Trophoblast cell (in vitro differentiated cells and primary cell): ENCODE data around the gene CCDC27.

Experiments used
- DNase-seq, 2 donors: peaks; one replicate each; pipeline ENCODE4 v3.0.0-alpha.2; 2016
- H2AFZ ChIP-seq: 2 replicates; pipeline ENCODE4 v1.6.1; 2013; ENCODE audit warnings: low read length, moderate library complexity, mild to moderate bottlenecking; ENCODE audit not compliant: insufficient read depth, poor library complexity
- H2AK5ac ChIP-seq: 2 replicates; pipeline ENCODE4 v1.6.1; 2013; ENCODE audit warnings: mild to moderate bottlenecking, low read length
- H2BK120ac ChIP-seq: 2 replicates; pipeline ENCODE4 v1.6.1; 2013; ENCODE audit warnings: low read length, mild to moderate bottlenecking, moderate library complexity; ENCODE audit not compliant: insufficient read depth, poor library complexity
- H2BK12ac ChIP-seq: 2 replicates; pipeline ENCODE4 v1.6.1; 2013; ENCODE audit warnings: mild to moderate bottlenecking, low read length, moderate library complexity
- H2BK5ac ChIP-seq: 2 replicates; pipeline ENCODE4 v1.6.1; 2013; ENCODE audit warnings: low read length, low read depth, moderate library complexity, mild to moderate bottlenecking; ENCODE audit not compliant: poor library complexity
- H3K14ac ChIP-seq: 2 replicates; pipeline ENCODE4 v1.6.1; 2013; ENCODE audit warnings: mild to moderate bottlenecking, low read length
- H3K18ac ChIP-seq: 2 replicates; pipeline ENCODE4 v1.6.1; 2013; ENCODE audit warnings: mild to moderate bottlenecking, low read length
- H3K23ac ChIP-seq: 2 replicates; pipeline ENCODE4 v1.6.1; 2013; ENCODE audit warnings: low read length
- H3K27ac ChIP-seq: 2 replicates; pipeline ENCODE4 v1.5.1; 2013; ENCODE audit warnings: low read depth, mild to moderate bottlenecking, inconsistent platforms, low read length, moderate library complexity
- H3K27me3 ChIP-seq: 2 replicates; pipeline ENCODE4 v1.6.1; 2013; ENCODE audit warnings: inconsistent platforms, mild to moderate bottlenecking, low read length, moderate library complexity; ENCODE audit not compliant: insufficient read depth
- H3K36me3 ChIP-seq, 2 experiments: 1 replicate in 1 of 2; 2 replicates in 1 of 2; pipeline ENCODE4 v1.6.1; 2013; ENCODE audit warnings: low read length in 2 of 2, mild to moderate bottlenecking in 2 of 2, moderate library complexity in 1 of 2; ENCODE audit not compliant: insufficient read depth in 2 of 2, control insufficient read depth in 1 of 2
- H3K4ac ChIP-seq: 2 replicates; pipeline ENCODE4 v1.6.1; 2013; ENCODE audit warnings: low read depth, mild to moderate bottlenecking, low read length, moderate library complexity
- H3K4me1 ChIP-seq, 2 experiments: 1 replicate in 1 of 2; 2 replicates in 1 of 2; pipeline ENCODE4 v1.6.1; 2013; ENCODE audit warnings: low read length in 2 of 2, mild to moderate bottlenecking in 2 of 2, moderate library complexity in 1 of 2; ENCODE audit not compliant: insufficient read depth in 2 of 2, control insufficient read depth in 1 of 2
- H3K4me2 ChIP-seq: 2 replicates; pipeline ENCODE4 v1.6.1; 2013; ENCODE audit warnings: inconsistent platforms, mild to moderate bottlenecking, low read length, moderate library complexity
- H3K4me3 ChIP-seq: 2 replicates; pipeline ENCODE4 v1.5.1; 2013; ENCODE audit warnings: mild to moderate bottlenecking, low read depth, low read length, inconsistent platforms
- H3K79me1 ChIP-seq: one replicate; pipeline ENCODE4 v1.6.1; 2013; ENCODE audit warnings: low read length
- H3K79me2 ChIP-seq: 2 replicates; pipeline ENCODE4 v1.6.1; 2013; ENCODE audit warnings: low read length, mild to moderate bottlenecking; ENCODE audit not compliant: control insufficient read depth, insufficient read depth, poor library complexity
- H3K9ac ChIP-seq: 2 replicates; pipeline ENCODE4 v1.6.1; 2013; ENCODE audit warnings: mild to moderate bottlenecking, low read length
- H3K9me3 ChIP-seq: 2 replicates; pipeline ENCODE4 v1.6.1; 2013; ENCODE audit warnings: low read depth, mild to moderate bottlenecking, control low read depth, inconsistent platforms, low read length; ENCODE audit not compliant: insufficient read depth
- H4K12ac ChIP-seq: 2 replicates; pipeline ENCODE4 v1.6.1; 2013; ENCODE audit warnings: low read depth, mild to moderate bottlenecking, low read length, moderate library complexity
- H4K8ac ChIP-seq: 2 replicates; pipeline ENCODE4 v1.6.1; 2013; ENCODE audit warnings: low read depth, mild to moderate bottlenecking, low read length, moderate library complexity
- H4K91ac ChIP-seq: one replicate; pipeline ENCODE4 v1.6.1; 2013; ENCODE audit warnings: low read depth, mild to moderate bottlenecking, low read length, moderate library complexity
- WGBS: extraction: QIAGEN DNeasy Blood & Tissue Kit; methylation state at CpG from one replicate; pipeline ENCODE4 v1.1.7; 2013; ENCODE audit warnings: missing lambda C conversion rate; ENCODE audit not compliant: insufficient read length, insufficient coverage; ENCODE audit errors: extremely low coverage; 5-methylcytosine and 5-hydroxymethylcytosine counted together

Gene CCDC27

GRCh38 chr1:3746389-3746829, 5.8 kb upstream of the CCDC27 start:
- peak overlapping the region; percentile 80 for H3K4me3 ChIP-seq
- H3K4me2 ChIP-seq: peak overlapping the region; percentile 95
- no peak overlapping the region for H2BK5ac ChIP-seq
- H3K4ac ChIP-seq: no peak overlapping the region
- H4K91ac ChIP-seq: no peak overlapping the region
- H3K14ac ChIP-seq: no peak overlapping the region
- H3K9ac ChIP-seq: peak overlapping the region; percentile 82
- H2AK5ac ChIP-seq: no peak overlapping the region
- peaks cover 3 to 9% of the 10 kb centered on the region in 2 experiments for H3K4me1 ChIP-seq
- peak overlapping the region; percentile 62 for H4K8ac ChIP-seq
- H3K9me3 ChIP-seq: peaks cover 5% of the 10 kb centered on the region
- no peak overlapping the region for H3K18ac ChIP-seq
- no CpG with 5 or more reads among the region's 35 CpGs for WGBS
- no peaks in the 10 kb centered on the region for H3K79me1 ChIP-seq
- H2BK12ac ChIP-seq: no peak overlapping the region
- no peak overlapping the region for H2BK120ac ChIP-seq
- no peak overlapping the region for H4K12ac ChIP-seq
- peak overlapping the region; percentile 88 for H2AFZ ChIP-seq
- H3K36me3 ChIP-seq: peaks cover 18 to 19% of the 10 kb centered on the region in 2 experiments
- no peak for DNase-seq
- H3K23ac ChIP-seq: no peak overlapping the region
- no peak overlapping the region for H3K27ac ChIP-seq
- H3K79me2 ChIP-seq: peaks cover 3% of the 10 kb centered on the region
- no peaks in the 10 kb centered on the region for H3K27me3 ChIP-seq

DNA sequence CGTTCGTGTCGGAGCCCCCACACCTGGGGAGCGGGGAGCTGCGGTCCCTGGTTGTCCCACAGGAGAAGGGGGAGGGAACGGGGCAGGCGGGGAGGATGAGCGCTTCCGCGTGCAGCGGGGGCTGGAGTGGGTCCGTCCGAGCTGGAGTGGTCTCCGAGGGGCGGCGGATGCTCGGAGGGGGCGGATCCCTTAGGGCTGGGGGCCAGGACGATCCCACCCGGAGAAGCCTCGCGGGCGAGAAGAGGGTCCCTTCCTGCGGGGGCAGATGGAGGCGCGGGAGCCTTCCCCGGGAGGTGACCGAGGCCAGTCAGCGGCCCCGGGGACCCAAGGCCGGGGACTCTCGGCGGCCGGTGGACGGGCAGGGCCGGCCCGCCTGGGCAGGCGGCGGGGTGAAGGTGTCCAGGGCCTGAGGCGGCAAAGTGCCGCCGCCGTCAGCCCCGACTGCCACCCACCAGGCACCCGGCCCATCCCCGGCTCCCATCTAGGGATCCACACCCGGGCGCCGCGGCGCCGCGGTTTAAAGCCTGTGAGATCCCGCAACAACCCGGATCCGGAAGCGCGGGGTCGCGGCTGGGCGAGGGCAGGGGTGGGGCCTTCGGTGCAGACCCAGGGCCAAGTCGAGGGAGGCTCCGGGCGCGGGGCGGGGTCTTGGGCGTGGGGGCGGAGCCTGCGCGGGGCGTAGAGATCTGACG, 5.3 kb upstream of the CCDC27 start:
- Histone ChIP-seq H2BK5ac (no peak overlapping the region), H4K12ac (no peak overlapping the region), H3K9me3 (peaks cover 5% of the 10 kb centered on the region), H2AK5ac (no peak overlapping the region), H3K23ac (no peak overlapping the region), H3K79me2 (peaks cover 3% of the 10 kb centered on the region), H3K4me1 (peaks cover 3 to 9% of the 10 kb centered on the region in 2 experiments), H2BK120ac (no peak overlapping the region), H3K4ac (peak overlapping the region; percentile 13), H4K8ac (peak overlapping the region; percentile 62), H4K91ac (peak overlapping the region; percentile 12), H3K27me3 (no peaks in the 10 kb centered on the region), H3K36me3 (peaks cover 14 to 15% of the 10 kb centered on the region in 2 experiments), H3K27ac (no peak overlapping the region), H3K18ac (no peak overlapping the region), H3K4me3 (peak overlapping the region; percentile 80), H3K14ac (peak overlapping the region; percentile 10), H3K4me2 (peak overlapping the region; percentile 95), H3K79me1 (no peaks in the 10 kb centered on the region), H2BK12ac (no peak overlapping the region), H3K9ac (peak overlapping the region; percentile 82), H2AFZ (peak overlapping the region; percentile 88)
- DNase-seq: peak; percentile 67 to 75
- WGBS: no CpG with 5 or more reads among the region's 73 CpGs

- no peak overlapping the region for H3K4ac ChIP-seq
- H2AFZ ChIP-seq: no peak overlapping the region
- H3K27me3 ChIP-seq: no peaks in the 10 kb centered on the region
- no peak overlapping the region for H2AK5ac ChIP-seq
- no peak overlapping the region for H2BK5ac ChIP-seq
- no peak overlapping the region for H3K23ac ChIP-seq
- H3K18ac ChIP-seq: no peak overlapping the region
- H3K79me1 ChIP-seq: no peaks in the 10 kb centered on the region
- H3K9ac ChIP-seq: no peak overlapping the region
- no peak overlapping the region for H2BK12ac ChIP-seq
- H4K12ac ChIP-seq: no peak overlapping the region
- H3K36me3 ChIP-seq: peaks cover 9 to 10% of the 10 kb centered on the region in 2 experiments
- H2BK120ac ChIP-seq: no peak overlapping the region
- no peak overlapping the region for H3K14ac ChIP-seq
- H3K4me1 ChIP-seq: peaks cover 3 to 9% of the 10 kb centered on the region in 2 experiments
- no CpG with 5 or more reads among the region's 6 CpGs for WGBS
- H3K27ac ChIP-seq: no peak overlapping the region
- H3K4me3 ChIP-seq: peak overlapping the region; percentile 80
- peaks cover 3% of the 10 kb centered on the region for H3K79me2 ChIP-seq
- H4K91ac ChIP-seq: no peak overlapping the region
- no peak for DNase-seq
- H3K9me3 ChIP-seq: peaks cover 8% of the 10 kb centered on the region
- peak overlapping the region; percentile 95 for H3K4me2 ChIP-seq
- H4K8ac ChIP-seq: no peak overlapping the region
Measured at GRCh38 chr1:3747522-3747848, 4.8 kb upstream of the CCDC27 start.

DNA sequence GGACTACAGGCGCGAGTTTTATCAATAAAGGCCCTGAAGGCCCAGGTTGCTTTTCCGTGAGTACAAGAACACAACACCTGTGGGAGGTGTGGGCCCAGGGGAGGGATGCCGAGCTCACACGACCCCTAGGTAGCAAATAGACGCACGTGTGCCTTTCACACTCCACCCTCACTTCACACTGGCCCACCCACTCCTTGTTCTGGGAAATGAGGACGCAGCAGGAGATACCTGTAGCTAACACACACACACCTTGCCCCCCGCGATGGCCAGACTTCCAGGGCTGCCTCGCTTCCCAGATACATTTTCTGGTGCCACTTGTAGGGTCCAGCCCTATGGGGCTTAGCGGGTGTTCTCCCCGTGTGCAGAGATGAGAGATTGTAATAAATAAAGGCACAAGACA, 4.3 kb upstream of the CCDC27 start:
- Histone ChIP-seq H3K79me1 (no peaks in the 10 kb centered on the region), H2AFZ (no peak overlapping the region), H4K12ac (no peak overlapping the region), H3K9ac (no peak overlapping the region), H3K4me3 (no peak overlapping the region), H2BK120ac (no peak overlapping the region), H3K18ac (no peak overlapping the region), H3K36me3 (peaks cover 5 to 6% of the 10 kb centered on the region in 2 experiments), H3K4me1 (peaks cover 3 to 9% of the 10 kb centered on the region in 2 experiments), H4K91ac (no peak overlapping the region), H3K79me2 (peaks cover 3% of the 10 kb centered on the region), H3K14ac (no peak overlapping the region), H2AK5ac (no peak overlapping the region), H2BK5ac (no peak overlapping the region), H3K4ac (no peak overlapping the region), H3K27me3 (no peaks in the 10 kb centered on the region), H3K27ac (no peak overlapping the region), H3K23ac (no peak overlapping the region), H4K8ac (no peak overlapping the region), H3K9me3 (peaks cover 6% of the 10 kb centered on the region), H3K4me2 (no peak overlapping the region), H2BK12ac (no peak overlapping the region)
- no peak for DNase-seq
- WGBS: no CpG with 5 or more reads among the region's 13 CpGs
